Measurements from ENCODE around the gene URM1.
"Not testable (repeated sequence)": the region's sequence is repeated elsewhere in the genome, so short reads cannot be mapped to it uniquely, and the experiment has no call there.

Gene URM1

GRCh38 chr9:128370752-128371629 lies at the start of gene URM1:
TSS of gene URM1 (plus strand) at chr9:128371374. CDS start at chr9:128371381, 7 bp downstream.
- peak; percentile 95 for DNase-seq

GRCh38 chr9:128321879-128322403 lies 49.2 kb upstream of the URM1 start:
- DNase-seq: no peak

DNA sequence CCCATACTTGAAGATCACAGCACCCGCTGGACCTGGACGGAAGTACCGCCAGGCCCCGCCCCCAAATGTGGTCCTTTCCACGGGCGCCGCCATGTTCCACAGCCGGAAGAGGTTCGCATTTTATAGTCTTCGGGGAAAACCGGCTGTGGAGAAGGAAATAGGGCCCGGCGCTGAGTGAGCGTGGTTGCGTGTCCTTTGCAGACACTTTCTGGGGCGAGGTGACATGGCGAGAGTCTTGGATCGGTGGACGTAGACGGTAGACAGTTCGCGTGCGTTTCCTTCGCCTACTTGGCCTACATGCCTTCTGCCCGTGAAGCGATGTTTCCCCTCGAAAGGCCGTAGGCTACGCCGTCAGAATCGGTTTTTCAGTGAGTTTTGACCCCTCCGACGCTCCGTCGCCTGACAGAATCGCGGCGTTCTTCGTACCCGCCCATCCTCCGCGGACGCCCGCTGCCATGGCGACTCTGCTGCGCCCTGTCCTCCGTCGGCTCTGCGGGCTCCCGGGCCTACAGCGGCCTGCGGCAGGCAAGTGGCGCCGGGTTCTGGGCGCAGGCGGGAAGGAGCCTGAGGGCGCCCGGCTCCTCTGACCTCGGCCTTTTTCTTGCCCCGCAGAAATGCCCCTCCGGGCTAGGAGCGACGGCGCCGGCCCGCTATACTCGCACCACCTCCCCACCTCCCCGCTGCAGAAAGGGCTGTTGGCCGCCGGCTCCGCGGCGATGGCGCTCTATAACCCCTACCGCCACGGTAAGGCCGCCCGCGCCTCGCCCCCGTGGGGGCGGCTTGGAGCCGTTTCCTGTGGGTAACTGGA lies 48.6 kb upstream of the URM1 start, which contains the start of the genes COQ4 and TRUB2:
COQ4 (plus strand) TSS at position 436 of the 808 bp plus-strand sequence; CDS start at position 456, 20 bp downstream.
TRUB2 (minus strand) TSS at position 44 of the 808 bp plus-strand sequence; CDS start at position 5, 39 bp downstream.
- peak; percentile 94 for DNase-seq

GRCh38 chr9:128323212-128323730 lies 47.9 kb upstream of the URM1 start:
- no peak for DNase-seq

GRCh38 chr9:128323791-128324190 lies 47.4 kb upstream of the URM1 start:
- no peak for DNase-seq

- no peak for DNase-seq
Measured at GRCh38 chr9:128324401-128324800, 46.8 kb upstream of the URM1 start.

GRCh38 chr9:128325629-128326028 lies 45.5 kb upstream of the URM1 start:
- DNase-seq: no peak

- DNase-seq: no peak
Measured at GRCh38 chr9:128333451-128333869, 37.7 kb upstream of the URM1 start.

DNA sequence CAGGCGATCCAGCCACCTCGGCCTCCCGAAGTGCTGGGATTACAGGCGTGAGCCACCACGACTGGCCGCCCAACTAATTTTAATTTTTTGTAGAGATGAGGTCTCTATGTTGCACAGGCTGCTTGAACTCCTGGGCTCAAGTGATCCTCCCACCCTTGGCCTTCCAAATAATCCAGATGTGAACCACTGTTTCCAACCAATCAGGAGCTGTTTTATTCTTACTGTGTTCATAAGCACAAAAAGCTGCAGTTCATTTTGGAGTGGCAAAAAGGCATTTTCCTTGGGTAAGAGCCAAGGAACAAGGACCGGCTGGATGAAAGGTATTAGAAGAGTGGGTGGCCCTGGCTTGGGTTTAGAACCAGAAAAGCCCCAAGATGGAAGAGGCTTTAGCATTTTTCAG lies 36.0 kb upstream of the URM1 start:
- no peak for DNase-seq

DNA sequence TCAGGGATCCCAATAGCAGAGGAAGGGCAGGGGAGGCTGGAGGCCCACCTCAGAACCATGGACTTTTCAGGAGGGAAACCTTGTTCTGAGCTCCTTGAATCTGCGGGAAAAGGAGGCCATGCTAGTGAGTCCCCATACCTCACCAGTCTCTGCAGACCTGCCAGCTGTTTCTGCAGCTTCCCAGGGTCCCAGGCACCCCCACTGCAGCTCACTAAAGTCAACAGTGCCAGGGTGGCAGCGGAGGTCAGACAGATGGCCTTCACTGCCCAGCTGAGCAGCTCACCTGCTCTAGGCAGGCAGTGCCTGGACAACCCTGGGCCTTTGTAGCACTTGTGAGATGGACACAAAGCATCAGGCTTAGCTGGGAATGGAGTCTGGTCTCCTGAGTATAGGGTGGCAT lies 35.3 kb upstream of the URM1 start:
- no peak for DNase-seq

DNA sequence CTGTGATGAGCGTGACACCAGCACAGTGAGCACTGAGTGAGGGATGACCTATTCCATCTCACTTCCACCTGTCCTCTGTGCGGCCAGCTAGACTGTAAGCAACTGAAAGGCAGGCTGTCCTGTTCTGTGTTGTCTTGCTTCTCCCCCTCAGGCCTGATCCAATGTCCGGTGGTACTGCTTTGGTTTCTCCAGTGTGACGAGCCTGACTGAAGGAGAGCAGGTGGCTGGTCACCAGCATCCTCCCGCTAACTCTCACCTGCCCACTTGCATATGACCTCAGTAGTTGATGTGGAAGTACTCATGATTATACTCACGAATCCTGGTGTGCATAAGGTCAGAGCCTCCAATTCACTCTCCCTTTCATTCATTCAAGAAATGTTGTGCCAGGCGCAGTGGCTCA lies 33.2 kb upstream of the URM1 start:
- no peak for DNase-seq

DNA sequence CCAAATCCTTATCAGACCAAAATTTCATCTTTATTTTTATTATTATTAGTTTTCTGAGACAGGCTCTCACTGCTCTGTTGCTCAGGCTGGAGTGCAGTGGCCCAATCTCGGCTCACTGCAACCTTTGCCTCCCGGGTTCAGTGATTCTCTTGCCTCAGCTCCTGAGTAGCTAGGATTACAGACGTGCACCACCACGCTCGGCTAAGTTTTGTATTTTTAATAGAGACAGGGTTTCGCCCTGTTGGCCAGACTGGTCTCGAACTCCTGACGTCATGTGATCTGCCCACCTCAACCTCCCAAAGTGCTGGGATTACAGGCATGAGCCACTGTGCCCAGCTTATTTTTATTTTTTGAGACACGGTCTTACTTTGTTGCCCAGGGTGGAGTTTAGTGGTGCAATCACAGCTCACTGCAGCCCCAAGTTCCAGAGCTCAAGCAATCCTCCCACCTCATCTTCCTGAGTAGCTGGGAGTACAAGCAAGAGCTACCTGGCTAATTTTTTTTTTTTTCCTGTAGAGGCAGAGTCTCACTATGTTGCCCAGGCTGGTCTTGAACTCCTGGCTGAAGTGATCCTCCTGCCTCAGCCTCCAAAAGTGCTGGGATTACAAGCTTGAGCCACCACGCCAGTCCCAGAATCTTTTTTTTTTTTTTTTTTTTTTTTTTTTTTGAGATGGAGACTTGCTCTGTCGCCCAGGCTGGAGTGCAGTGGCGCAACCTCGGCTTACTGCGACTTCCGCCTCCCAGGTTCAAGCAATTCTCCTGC lies 32.1 kb upstream of the URM1 start:
- not testable (repeated sequence) for DNase-seq

- peak; percentile 86 for DNase-seq
Measured at GRCh38 chr9:128339761-128340690, 31.1 kb upstream of the URM1 start, which contains the start of gene SLC27A4. TSS of gene SLC27A4 (plus strand) at chr9:128340527. CDS start at chr9:128343133, 2,606 bp downstream.

- no peak for DNase-seq
Measured at GRCh38 chr9:128340691-128341434, 30.3 kb upstream of the URM1 start.

- DNase-seq: peak; percentile 78
Measured at GRCh38 chr9:128341435-128341849, 29.7 kb upstream of the URM1 start.

GRCh38 chr9:128342971-128343680 lies 28.0 kb upstream of the URM1 start:
- DNase-seq: no peak

GRCh38 chr9:128343855-128344254 lies 27.3 kb upstream of the URM1 start:
- no peak for DNase-seq

DNA sequence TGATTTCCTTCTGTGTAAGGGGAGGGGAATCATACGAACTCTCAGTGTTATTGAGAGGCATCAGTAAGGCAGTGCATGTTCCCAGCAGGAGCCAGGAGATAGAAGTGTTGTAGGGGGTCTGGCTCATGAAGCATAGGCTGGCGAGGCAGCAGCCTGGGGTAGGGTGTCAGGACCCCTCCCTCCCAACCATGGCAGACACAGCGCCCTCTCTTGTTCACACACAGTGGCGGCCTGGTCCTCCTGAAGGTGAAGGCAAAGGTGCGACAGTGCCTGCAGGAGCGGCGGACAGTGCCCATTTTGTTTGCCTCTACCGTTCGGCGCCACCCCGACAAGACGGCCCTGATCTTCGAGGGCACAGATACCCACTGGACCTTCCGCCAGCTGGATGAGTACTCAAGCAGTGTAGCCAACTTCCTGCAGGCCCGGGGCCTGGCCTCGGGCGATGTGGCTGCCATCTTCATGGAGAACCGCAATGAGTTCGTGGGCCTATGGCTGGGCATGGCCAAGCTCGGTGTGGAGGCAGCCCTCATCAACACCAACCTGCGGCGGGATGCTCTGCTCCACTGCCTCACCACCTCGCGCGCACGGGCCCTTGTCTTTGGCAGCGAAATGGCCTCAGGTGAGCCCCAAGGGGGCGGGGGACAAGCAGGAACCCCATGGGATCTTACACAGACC lies 26.1 kb upstream of the URM1 start:
- DNase-seq: no peak

GRCh38 chr9:128349125-128349524 lies 22.0 kb upstream of the URM1 start:
- DNase-seq: no peak
